ENCODE data around the gene APP. TPM values are rescaled to one million over a fixed set of nuclear protein-coding genes. Genes with fewer than 3 reads are reported as not detected.

The APP gene
- polyA plus RNA-seq, 1 experiment = 964 TPM

DNA sequence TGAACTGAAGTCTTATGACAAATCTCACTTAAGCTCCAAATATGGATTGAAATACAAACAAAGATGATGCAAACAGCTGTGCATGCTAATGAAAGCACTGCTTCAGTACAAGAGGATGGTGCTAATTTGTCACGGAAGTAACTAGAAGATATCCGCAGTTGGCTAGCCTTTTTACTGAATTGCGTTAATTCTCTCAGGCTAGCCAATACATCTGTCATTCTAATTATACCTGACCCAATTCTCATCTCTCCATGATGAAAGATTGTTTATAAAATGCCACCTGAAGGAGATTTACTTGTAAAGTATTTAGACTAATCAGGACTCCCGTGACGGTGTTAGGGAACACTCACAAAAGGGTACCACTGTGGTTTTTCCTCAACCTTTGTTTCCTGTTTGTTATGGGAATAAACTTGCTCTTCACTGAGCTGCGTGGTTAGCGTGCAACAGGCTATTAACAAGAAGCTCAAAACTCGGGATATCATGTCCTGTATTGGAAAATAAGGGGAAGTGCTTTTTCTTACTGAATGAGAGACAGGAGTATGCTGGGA lies 162.5 kb downstream of the APP start:
- no peak for DNase-seq (ENCODE audit: low read depth)
- H3K4me3 ChIP-seq (ENCODE audit: low read depth, low read length) = no peak overlapping the region
- POLR2A ChIA-PET = no interaction called here
- no peaks in the 10 kb centered on the region for H3K36me3 ChIP-seq (ENCODE audit: control insufficient read depth, insufficient read depth, low read length)
- CTCF ChIA-PET = interaction anchor here (0.8 to 1.2 kb wide), 3 partner anchors 11 to 71 kb away, joined by 3 to 4 read pairs (median 3); no protein-coding TSS in a partner anchor
- TF ChIP-seq, protein P1, sequence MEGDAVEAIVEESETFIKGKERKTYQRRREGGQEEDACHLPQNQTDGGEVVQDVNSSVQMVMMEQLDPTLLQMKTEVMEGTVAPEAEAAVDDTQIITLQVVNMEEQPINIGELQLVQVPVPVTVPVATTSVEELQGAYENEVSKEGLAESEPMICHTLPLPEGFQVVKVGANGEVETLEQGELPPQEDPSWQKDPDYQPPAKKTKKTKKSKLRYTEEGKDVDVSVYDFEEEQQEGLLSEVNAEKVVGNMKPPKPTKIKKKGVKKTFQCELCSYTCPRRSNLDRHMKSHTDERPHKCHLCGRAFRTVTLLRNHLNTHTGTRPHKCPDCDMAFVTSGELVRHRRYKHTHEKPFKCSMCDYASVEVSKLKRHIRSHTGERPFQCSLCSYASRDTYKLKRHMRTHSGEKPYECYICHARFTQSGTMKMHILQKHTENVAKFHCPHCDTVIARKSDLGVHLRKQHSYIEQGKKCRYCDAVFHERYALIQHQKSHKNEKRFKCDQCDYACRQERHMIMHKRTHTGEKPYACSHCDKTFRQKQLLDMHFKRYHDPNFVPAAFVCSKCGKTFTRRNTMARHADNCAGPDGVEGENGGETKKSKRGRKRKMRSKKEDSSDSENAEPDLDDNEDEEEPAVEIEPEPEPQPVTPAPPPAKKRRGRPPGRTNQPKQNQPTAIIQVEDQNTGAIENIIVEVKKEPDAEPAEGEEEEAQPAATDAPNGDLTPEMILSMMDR (IDR thresholded peaks at IDR 0.05; ENCODE audit: insufficient read depth, low read depth, low read length) = no peak
- H3K27me3 ChIP-seq (ENCODE audit: control insufficient read depth, insufficient read depth, low read length) = no peaks in the 10 kb centered on the region

DNA sequence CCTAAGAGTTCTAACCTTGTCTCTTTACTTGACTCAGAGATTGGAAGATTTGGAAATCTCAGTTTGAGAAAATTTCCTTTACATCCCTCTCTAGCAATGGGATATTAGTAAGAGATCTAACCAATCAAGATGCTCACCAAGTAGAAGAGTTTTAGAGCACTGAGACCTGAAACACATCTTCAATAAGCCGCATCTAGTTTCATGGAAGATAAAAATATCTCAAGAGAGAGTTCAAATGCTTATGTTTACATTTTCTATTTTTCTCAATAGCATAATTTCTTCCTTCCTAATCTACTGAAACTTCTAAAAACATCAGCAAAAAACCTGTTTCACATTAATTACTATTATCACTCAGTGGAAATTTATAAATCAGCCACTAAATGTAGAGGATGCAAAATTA lies 165.1 kb downstream of the APP start:
- POLR2A ChIA-PET = no interaction called here
- Histone ChIP-seq H3K4me3 (ENCODE audit: low read depth, low read length) (no peak overlapping the region), H3K27me3 (ENCODE audit: control insufficient read depth, insufficient read depth, low read length) (no peaks in the 10 kb centered on the region), H3K36me3 (ENCODE audit: control insufficient read depth, insufficient read depth, low read length) (no peaks in the 10 kb centered on the region)
- CTCF ChIA-PET = no interaction called here
- no peak for DNase-seq (ENCODE audit: low read depth)
- TF ChIP-seq, protein P1 (IDR thresholded peaks at IDR 0.05; ENCODE audit: insufficient read depth, low read depth, low read length) = no peak

DNA sequence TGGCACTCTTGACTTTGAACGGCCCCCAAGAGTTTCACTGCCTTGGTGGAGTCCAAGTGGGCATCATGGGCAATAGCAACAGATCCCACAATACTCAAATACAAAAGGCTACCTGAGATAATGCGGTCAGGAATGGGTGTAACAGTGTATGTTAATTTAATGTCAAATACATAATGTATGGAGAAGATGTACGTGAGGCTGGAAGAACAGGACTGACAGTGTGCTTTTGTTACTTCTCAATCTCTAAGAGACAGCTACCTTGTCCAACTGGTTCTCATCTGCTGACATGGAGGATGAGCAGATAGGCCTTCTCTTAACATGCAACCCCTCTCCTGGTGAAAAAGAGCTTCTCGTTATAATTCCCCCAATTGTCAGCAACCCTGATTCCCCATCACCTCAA lies 167.2 kb downstream of the APP start:
- no peak for DNase-seq (ENCODE audit: low read depth)
- CTCF ChIA-PET = no interaction called here
- H3K27me3 ChIP-seq (ENCODE audit: control insufficient read depth, insufficient read depth, low read length) = no peaks in the 10 kb centered on the region
- TF ChIP-seq, protein P1 (IDR thresholded peaks at IDR 0.05; ENCODE audit: insufficient read depth, low read depth, low read length) = no peak
- H3K36me3 ChIP-seq (ENCODE audit: control insufficient read depth, insufficient read depth, low read length) = peaks cover 2% of the 10 kb centered on the region; the same call in 1 of the 2 replicates
- H3K4me3 ChIP-seq (ENCODE audit: low read depth, low read length) = no peak overlapping the region
- POLR2A ChIA-PET = no interaction called here

DNA sequence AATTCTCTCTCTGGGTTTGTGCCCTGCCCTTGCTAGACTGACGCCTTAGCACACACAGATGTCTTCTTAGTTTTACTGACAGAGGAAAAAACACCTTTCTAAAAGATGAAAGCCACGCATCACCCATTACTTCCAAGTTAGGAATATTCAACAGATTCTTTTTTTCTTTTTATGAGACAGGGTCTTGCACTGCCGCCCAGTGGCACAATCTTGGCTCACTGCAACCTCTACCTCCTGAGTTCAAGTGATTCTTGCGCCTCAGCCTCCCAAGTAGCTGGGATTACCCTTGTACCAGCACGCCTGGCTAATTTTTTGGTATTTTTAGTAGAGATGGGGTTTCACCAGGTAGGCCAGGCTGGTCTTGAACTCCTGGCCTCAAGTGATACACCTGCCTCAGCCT lies 169.2 kb downstream of the APP start:
- H3K4me3 ChIP-seq (ENCODE audit: low read depth, low read length) = no peak overlapping the region

DNA sequence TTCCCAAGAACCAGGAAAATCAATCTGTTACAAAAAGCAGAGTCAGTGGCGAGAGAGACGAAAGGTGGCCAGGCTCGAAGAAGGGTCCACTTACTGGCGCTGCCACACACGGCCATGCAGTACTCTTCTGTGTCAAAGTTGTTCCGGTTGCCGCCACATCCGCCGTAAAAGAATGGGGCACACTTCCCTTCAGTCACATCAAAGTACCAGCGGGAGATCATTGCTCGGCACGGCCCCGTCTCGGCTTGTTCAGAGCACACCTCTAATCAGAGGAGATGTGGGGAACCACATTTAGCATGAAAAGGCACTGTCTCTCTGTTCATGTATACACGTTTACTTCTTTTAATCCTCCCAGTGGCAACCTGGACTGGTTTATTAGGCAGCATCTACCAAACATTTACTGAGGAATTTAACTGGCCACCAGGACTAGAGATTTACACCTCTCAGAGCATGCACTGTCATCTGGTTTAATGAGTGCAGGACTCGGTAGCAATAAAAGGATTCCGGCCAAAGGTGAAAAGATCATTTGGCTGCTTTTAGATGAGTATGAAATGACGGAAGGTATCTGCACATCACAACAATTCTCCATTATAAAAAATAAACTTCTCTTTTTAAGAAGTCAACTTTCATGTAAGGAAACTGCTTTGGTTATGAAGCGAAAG lies 170.5 kb downstream of the APP start:
- ChIA-PET POLR2A (no interaction called here), CTCF (no interaction called here)
- no peak for DNase-seq (ENCODE audit: low read depth)
- TF ChIP-seq, protein P1 (IDR thresholded peaks at IDR 0.05; ENCODE audit: insufficient read depth, low read depth, low read length) = no peak
- no peak overlapping the region for H3K4me3 ChIP-seq (ENCODE audit: low read depth, low read length)
- peaks cover 2% of the 10 kb centered on the region; the same call in 1 of the 2 replicates for H3K36me3 ChIP-seq (ENCODE audit: control insufficient read depth, insufficient read depth, low read length)
- no peaks in the 10 kb centered on the region for H3K27me3 ChIP-seq (ENCODE audit: control insufficient read depth, insufficient read depth, low read length)

More for the DNA sequence above, 169.2 kb downstream of the APP start:
- no peak for DNase-seq (ENCODE audit: low read depth)
- Histone ChIP-seq H3K36me3 (ENCODE audit: control insufficient read depth, insufficient read depth, low read length) (peaks cover 2% of the 10 kb centered on the region; the same call in 1 of the 2 replicates), H3K27me3 (ENCODE audit: control insufficient read depth, insufficient read depth, low read length) (no peaks in the 10 kb centered on the region)
- TF ChIP-seq, protein P1 (IDR thresholded peaks at IDR 0.05; ENCODE audit: insufficient read depth, low read depth, low read length) = no peak
- ChIA-PET CTCF (no interaction called here), POLR2A (no interaction called here)

Data from BJ (cell line).